Osteoblast (primary cell): Measurements from ENCODE around the gene NRP2. TPM values are rescaled to one million over a fixed set of nuclear protein-coding genes. Genes with fewer than 3 reads are reported as not detected.

Experiments
- DNase-seq: peaks from one replicate; pipeline ENCODE4 v3.0.0; 2011; ENCODE audit warnings: low spot score, mixed read lengths; ENCODE audit not compliant: insufficient read length; ENCODE audit errors: missing footprints
- H2AFZ ChIP-seq: 2 replicates; pipeline ENCODE4 v1.6.0; 2011; ENCODE audit warnings: mild to moderate bottlenecking, low read length
- H3K27ac ChIP-seq: 2 replicates; pipeline ENCODE4 v1.5.1; 2011; ENCODE audit warnings: mild to moderate bottlenecking, low read depth, low read length, moderate library complexity
- H3K27me3 ChIP-seq: 2 replicates; pipeline ENCODE4 v1.6.0; 2012; ENCODE audit warnings: mild to moderate bottlenecking, control low read depth, inconsistent platforms, low read length, moderate library complexity; ENCODE audit not compliant: insufficient read depth
- H3K36me3 ChIP-seq: 2 replicates; pipeline ENCODE4 v1.5.1; 2011; ENCODE audit warnings: mild to moderate bottlenecking, low read length, control low read depth, moderate library complexity; ENCODE audit not compliant: insufficient read depth
- H3K4me1 ChIP-seq: 2 replicates; pipeline ENCODE4 v1.5.1; 2011; ENCODE audit warnings: mild to moderate bottlenecking, low read length, control low read depth, moderate library complexity; ENCODE audit not compliant: insufficient read depth
- H3K4me2 ChIP-seq: 2 replicates; pipeline ENCODE4 v1.6.0; 2011; ENCODE audit warnings: mild to moderate bottlenecking, low read length; ENCODE audit not compliant: insufficient read depth
- H3K4me3 ChIP-seq: fragments of 200-600 bp; sonication (generic); 3 replicates; pipeline ENCODE4 v1.5.1; 2012; ENCODE audit warnings: mild to moderate bottlenecking, low read length, inconsistent platforms; ENCODE audit not compliant: insufficient read depth
- H3K79me2 ChIP-seq: 2 replicates; pipeline ENCODE4 v1.6.0; 2012; ENCODE audit warnings: mild to moderate bottlenecking, low read length, control low read depth, inconsistent platforms; ENCODE audit not compliant: insufficient read depth
- H3K9me3 ChIP-seq: 2 replicates; pipeline ENCODE4 v1.5.1; 2011; ENCODE audit warnings: low read depth, low read length, control low read depth
- H4K20me1 ChIP-seq: 2 replicates; pipeline ENCODE4 v1.6.0; 2012; ENCODE audit warnings: mild to moderate bottlenecking, low read length, control low read depth; ENCODE audit not compliant: insufficient read depth
- total RNA-seq: library from RNA; depleted of rRNA; stranded (reverse); fragments of >200 nt; gene quantifications from 2 replicates; pipeline ENCODE4 v1.2.3, GENCODE V29; 2012
- TF ChIP-seq, protein P1 (sequence below): IDR thresholded peaks from 2 replicates; pipeline ENCODE4 v1.5.1; 2011; ENCODE audit warnings: mild to moderate bottlenecking, low read depth, low read length, moderate library complexity; ENCODE audit errors: extremely low read depth

The NRP2 gene
- total RNA-seq, 1 donor = 183 TPM

DNA sequence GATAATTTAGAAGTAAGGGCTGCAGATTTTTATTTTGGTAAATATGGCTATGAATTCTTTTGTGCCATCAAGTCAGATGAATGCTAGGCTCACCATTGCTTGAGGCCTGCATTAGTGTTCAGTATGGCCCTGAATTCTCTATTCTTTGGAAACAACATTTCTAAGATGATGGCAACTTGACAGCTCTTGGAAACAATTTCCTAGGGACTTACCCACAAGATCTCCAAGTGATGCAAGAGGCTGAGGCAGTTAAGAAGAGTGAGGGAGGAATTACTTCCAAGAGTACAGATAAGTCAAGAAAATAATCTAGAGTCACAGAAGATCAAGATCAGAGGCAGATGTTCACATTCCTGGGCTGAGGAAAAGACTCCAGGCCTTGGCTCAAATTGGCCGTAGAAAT is 129.1 kb downstream of the NRP2 start:
- H3K79me2 ChIP-seq = no peaks in the 10 kb centered on the region
- no peaks in the 10 kb centered on the region for H3K4me1 ChIP-seq
- no peaks in the 10 kb centered on the region for H3K36me3 ChIP-seq
- TF ChIP-seq, protein P1, sequence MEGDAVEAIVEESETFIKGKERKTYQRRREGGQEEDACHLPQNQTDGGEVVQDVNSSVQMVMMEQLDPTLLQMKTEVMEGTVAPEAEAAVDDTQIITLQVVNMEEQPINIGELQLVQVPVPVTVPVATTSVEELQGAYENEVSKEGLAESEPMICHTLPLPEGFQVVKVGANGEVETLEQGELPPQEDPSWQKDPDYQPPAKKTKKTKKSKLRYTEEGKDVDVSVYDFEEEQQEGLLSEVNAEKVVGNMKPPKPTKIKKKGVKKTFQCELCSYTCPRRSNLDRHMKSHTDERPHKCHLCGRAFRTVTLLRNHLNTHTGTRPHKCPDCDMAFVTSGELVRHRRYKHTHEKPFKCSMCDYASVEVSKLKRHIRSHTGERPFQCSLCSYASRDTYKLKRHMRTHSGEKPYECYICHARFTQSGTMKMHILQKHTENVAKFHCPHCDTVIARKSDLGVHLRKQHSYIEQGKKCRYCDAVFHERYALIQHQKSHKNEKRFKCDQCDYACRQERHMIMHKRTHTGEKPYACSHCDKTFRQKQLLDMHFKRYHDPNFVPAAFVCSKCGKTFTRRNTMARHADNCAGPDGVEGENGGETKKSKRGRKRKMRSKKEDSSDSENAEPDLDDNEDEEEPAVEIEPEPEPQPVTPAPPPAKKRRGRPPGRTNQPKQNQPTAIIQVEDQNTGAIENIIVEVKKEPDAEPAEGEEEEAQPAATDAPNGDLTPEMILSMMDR = no peak
- H2AFZ ChIP-seq = no peak overlapping the region
- DNase-seq = no peak
- H3K27ac ChIP-seq = no peak overlapping the region
- no peaks in the 10 kb centered on the region for H3K9me3 ChIP-seq
- no peak overlapping the region for H3K4me3 ChIP-seq
- no peak overlapping the region for H3K4me2 ChIP-seq
- no peaks in the 10 kb centered on the region for H4K20me1 ChIP-seq
- peaks cover 18% of the 10 kb centered on the region for H3K27me3 ChIP-seq

DNA sequence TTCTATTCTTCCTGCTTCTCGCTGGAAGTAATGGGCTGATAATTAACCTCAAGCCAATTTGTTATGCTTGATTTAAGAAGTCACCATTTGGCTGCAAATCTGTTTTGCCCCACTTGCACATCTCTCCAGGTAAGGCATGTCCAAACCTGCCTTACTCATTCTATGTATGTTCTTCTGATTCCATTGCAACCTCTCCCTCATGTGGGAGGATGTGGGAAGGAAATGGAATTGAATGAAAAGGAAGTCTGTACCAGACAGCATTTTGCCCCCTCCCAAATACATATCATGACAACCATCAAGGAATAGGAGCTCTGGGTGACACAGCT is 131.7 kb downstream of the NRP2 start:
- Histone ChIP-seq H4K20me1 (no peaks in the 10 kb centered on the region), H3K27ac (no peak overlapping the region), H3K36me3 (no peaks in the 10 kb centered on the region)

DNA sequence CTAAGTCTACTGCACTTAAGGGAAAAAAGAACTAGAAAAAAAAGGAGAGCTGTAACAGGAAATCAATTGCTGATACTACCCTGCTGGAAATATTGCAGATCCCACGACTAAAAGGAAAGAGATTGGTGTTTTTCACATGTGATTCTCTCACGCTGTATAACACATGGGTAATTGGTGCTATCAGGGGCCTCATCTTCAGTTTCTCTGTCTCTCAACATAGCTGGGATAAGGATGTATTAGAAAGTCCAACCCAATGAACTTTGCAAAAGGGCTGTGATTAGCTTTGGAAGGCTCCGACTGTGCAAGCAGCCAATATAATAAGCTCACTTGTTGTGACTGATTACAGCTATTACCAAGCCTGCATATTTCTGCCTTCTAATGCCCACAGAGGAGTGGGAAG is 133.4 kb downstream of the NRP2 start:
- Histone ChIP-seq H3K79me2 (no peaks in the 10 kb centered on the region), H3K4me3 (no peak overlapping the region), H3K27me3 (peaks cover 10% of the 10 kb centered on the region), H4K20me1 (no peaks in the 10 kb centered on the region), H3K4me1 (no peaks in the 10 kb centered on the region), H3K9me3 (no peaks in the 10 kb centered on the region), H3K4me2 (no peak overlapping the region), H3K27ac (no peak overlapping the region), H2AFZ (no peak overlapping the region), H3K36me3 (no peaks in the 10 kb centered on the region)
- DNase-seq = no peak
- TF ChIP-seq, protein P1 = no peak

More for the DNA sequence above, 131.7 kb downstream of the NRP2 start:
- H3K27me3 ChIP-seq = peaks cover 10% of the 10 kb centered on the region
- TF ChIP-seq, protein P1 = no peak
- no peak overlapping the region for H3K4me3 ChIP-seq
- H3K4me2 ChIP-seq = no peak overlapping the region
- H3K4me1 ChIP-seq = no peaks in the 10 kb centered on the region
- H2AFZ ChIP-seq = no peak overlapping the region
- no peaks in the 10 kb centered on the region for H3K9me3 ChIP-seq
- DNase-seq = no peak
- no peaks in the 10 kb centered on the region for H3K79me2 ChIP-seq

DNA sequence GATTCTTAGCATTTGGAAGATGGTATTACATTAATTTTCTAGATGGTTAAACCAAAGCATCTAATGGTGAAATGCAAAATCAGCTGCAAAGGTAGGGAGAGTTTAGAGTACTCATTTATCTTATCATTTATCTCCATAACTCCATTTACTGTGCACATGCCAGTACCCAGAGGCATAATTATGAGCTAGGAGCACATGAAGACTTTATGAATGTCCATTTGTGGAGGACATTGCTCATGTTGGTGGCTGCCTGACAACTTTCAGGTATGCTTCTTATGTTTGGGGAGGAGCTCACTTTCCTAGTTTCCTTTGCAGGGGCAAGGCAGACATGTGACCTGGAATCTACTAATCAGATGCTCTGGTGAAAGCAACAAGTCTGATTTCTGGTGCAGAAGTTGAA is 134.0 kb downstream of the NRP2 start:
- TF ChIP-seq, protein P1 = no peak
- Histone ChIP-seq H3K79me2 (no peaks in the 10 kb centered on the region), H3K4me2 (no peak overlapping the region)

More for the DNA sequence above, 134.0 kb downstream of the NRP2 start:
- no peak for DNase-seq
- no peak overlapping the region for H2AFZ ChIP-seq
- no peaks in the 10 kb centered on the region for H3K4me1 ChIP-seq
- H3K9me3 ChIP-seq = no peaks in the 10 kb centered on the region
- no peak overlapping the region for H3K27ac ChIP-seq
- H3K4me3 ChIP-seq = no peak overlapping the region
- H3K27me3 ChIP-seq = peaks cover 10% of the 10 kb centered on the region
- no peaks in the 10 kb centered on the region for H3K36me3 ChIP-seq
- H4K20me1 ChIP-seq = no peaks in the 10 kb centered on the region
